NB4 (cell line): ENCODE measurements around the gene MAN1A2.

ENCODE experiments used
- MAX ChIP-seq: IDR thresholded peaks from 2 replicates; pipeline ENCODE4 v1.6.1; 2011; ENCODE audit warnings: low read depth, low read length
- MYC ChIP-seq: IDR thresholded peaks from 2 replicates; pipeline ENCODE4 v1.6.1; 2011; ENCODE audit warnings: low read depth, low read length
- TF ChIP-seq, protein P1 (sequence below): IDR thresholded peaks from one replicate; pipeline ENCODE4 v1.5.1; 2012; ENCODE audit warnings: low read depth, low read length

DNA sequence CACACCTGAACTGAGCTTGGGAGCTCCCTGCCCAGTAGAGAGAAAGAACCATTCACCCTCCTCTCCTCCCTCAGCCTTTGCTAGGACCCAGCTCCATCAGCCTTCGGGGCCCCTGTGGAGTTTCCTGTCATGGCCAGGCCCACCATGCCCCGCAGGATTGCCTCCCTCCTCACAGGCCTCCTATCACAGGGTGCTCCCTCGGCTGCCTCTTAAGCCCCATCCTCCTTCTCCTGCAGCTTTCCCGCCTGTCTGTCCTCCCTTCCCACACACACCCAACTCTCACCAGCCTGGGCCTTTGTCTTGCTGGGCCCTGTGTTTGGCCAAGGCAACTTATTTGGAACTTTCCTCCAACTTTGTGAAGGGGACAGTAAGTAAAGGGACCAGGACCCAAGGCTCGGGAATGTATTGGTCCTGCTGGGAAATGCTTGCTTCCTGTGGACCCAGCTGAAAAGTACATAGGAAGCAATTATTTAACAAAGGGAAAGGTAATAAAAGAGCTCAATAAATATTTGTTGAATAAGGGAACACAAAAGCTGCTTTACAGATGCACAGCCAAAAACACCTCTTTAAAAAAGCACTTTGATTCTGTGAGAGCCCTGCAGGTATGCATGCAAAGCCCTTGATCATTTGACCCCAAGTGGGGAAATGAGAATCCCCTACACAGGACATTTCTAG, 207.0 kb downstream of the MAN1A2 start:
- TF ChIP-seq, protein P1, sequence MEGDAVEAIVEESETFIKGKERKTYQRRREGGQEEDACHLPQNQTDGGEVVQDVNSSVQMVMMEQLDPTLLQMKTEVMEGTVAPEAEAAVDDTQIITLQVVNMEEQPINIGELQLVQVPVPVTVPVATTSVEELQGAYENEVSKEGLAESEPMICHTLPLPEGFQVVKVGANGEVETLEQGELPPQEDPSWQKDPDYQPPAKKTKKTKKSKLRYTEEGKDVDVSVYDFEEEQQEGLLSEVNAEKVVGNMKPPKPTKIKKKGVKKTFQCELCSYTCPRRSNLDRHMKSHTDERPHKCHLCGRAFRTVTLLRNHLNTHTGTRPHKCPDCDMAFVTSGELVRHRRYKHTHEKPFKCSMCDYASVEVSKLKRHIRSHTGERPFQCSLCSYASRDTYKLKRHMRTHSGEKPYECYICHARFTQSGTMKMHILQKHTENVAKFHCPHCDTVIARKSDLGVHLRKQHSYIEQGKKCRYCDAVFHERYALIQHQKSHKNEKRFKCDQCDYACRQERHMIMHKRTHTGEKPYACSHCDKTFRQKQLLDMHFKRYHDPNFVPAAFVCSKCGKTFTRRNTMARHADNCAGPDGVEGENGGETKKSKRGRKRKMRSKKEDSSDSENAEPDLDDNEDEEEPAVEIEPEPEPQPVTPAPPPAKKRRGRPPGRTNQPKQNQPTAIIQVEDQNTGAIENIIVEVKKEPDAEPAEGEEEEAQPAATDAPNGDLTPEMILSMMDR: no peak
- no peak for TF ChIP-seq MAX
- TF ChIP-seq MYC: no peak
